WTC11 (cell line): Measurements from ENCODE around the gene IGFBP5. TPM values are rescaled to one million over a fixed set of nuclear protein-coding genes. Genes with fewer than 3 reads are reported as not detected.

Experiments
- ATAC-seq: fragments of 200-7000 bp; cut with Tn5 transposase; 2 replicates; pipeline ENCODE4 v1.10.0; 2021; ENCODE audit warnings: mild to moderate bottlenecking, moderate library complexity
- CTCF ChIA-PET: fragments of 300-600 bp; sonication (Branson Sonifier 250); formaldehyde crosslinking; loops from one replicate; lab custom pipeline; 2021; ENCODE audit warnings: antibody characterized with exemption; lab: Charles Lee
- POLR2A ChIA-PET: fragments of 350-600 bp; sonication (Branson Sonifier 250); formaldehyde crosslinking; loops from one replicate; lab custom pipeline; 2021; ENCODE audit warnings: antibody characterized with exemption; lab: Charles Lee
- DNase-seq: peaks from one replicate; pipeline ENCODE4 v3.0.0; 2021; ENCODE audit warnings: low spot score
- H3K27ac Mint-ChIP-seq: 2 replicates; pipeline ENCODE4 v1.8.0; 2021; ENCODE audit warnings: mixed read lengths
- H3K27me3 Mint-ChIP-seq: 2 replicates; pipeline ENCODE4 v1.8.0; 2021; ENCODE audit warnings: low read depth, mild to moderate bottlenecking, moderate library complexity, mixed read lengths
- H3K36me3 Mint-ChIP-seq: 2 replicates; pipeline ENCODE4 v1.8.0; 2021; ENCODE audit warnings: mixed read lengths
- H3K4me1 Mint-ChIP-seq: 2 replicates; pipeline ENCODE4 v1.8.0; 2022; ENCODE audit warnings: mixed read lengths
- H3K4me3 Mint-ChIP-seq: 2 replicates; pipeline ENCODE4 v1.8.0; 2021; ENCODE audit warnings: mild to moderate bottlenecking, moderate library complexity, mixed read lengths
- H3K9me3 Mint-ChIP-seq: 2 replicates; pipeline ENCODE4 v1.8.0; 2021; ENCODE audit warnings: mixed read lengths
- ESRRA ChIP-seq: sonication (generic); formaldehyde crosslinking; IDR thresholded peaks from 2 replicates; pipeline ENCODE4 v1.8.1; 2022; ENCODE audit warnings: mild to moderate bottlenecking, missing genetic modification reagents, borderline replicate concordance
- FOXK1 ChIP-seq: sonication (generic); formaldehyde crosslinking; IDR thresholded peaks from 2 replicates; pipeline ENCODE4 v1.8.0; 2022; ENCODE audit warnings: mild to moderate bottlenecking, moderate library complexity, missing genetic modification reagents
- HMGA2 ChIP-seq: fragments of 250-450 bp; sonication (Bioruptor Pico); IDR thresholded peaks from 2 replicates; pipeline ENCODE4 v1.4.0; 2021; ENCODE audit warnings: mild to moderate bottlenecking, moderate library complexity
- JAZF1 ChIP-seq: fragments of 250-450 bp; sonication (Bioruptor Pico); IDR thresholded peaks from 2 replicates; pipeline ENCODE4 v1.9.0; 2021; ENCODE audit warnings: moderate library complexity, mild to moderate bottlenecking, inconsistent platforms
- JUN ChIP-seq: sonication (generic); formaldehyde crosslinking; IDR thresholded peaks from 2 replicates; pipeline ENCODE4 v1.8.0; 2023; ENCODE audit warnings: mild to moderate bottlenecking, missing genetic modification reagents
- MYBL2 ChIP-seq: sonication (generic); formaldehyde crosslinking; IDR thresholded peaks from 2 replicates; pipeline ENCODE4 v1.8.1; 2023; ENCODE audit warnings: mild to moderate bottlenecking, moderate library complexity, missing genetic modification reagents
- NR2C2 ChIP-seq: sonication (generic); formaldehyde crosslinking; IDR thresholded peaks from 2 replicates; pipeline ENCODE4 v1.8.0; 2022; ENCODE audit warnings: mild to moderate bottlenecking, missing genetic modification reagents
- TP53 ChIP-seq: sonication (generic); formaldehyde crosslinking; IDR thresholded peaks from 2 replicates; pipeline ENCODE4 v1.8.1; 2023; ENCODE audit warnings: mild to moderate bottlenecking, missing genetic modification reagents
- ZNF263 ChIP-seq: sonication (generic); formaldehyde crosslinking; IDR thresholded peaks from 2 replicates; pipeline ENCODE4 v1.8.1; 2022; ENCODE audit warnings: low read depth, mild to moderate bottlenecking, moderate library complexity, missing genetic modification reagents
- ZNF396 ChIP-seq: fragments of 250-450 bp; sonication (Bioruptor Pico); IDR thresholded peaks from 2 replicates; pipeline ENCODE4 v1.8.0; 2021; ENCODE audit warnings: mild to moderate bottlenecking, moderate library complexity, borderline replicate concordance
- ZNF423 ChIP-seq: fragments of 250-450 bp; sonication (Bioruptor Pico); IDR thresholded peaks from 2 replicates; pipeline ENCODE4 v2.1.2; 2022; ENCODE audit warnings: mild to moderate bottlenecking, moderate library complexity
- ZNF671 ChIP-seq: fragments of 250-450 bp; sonication (Bioruptor Pico); IDR thresholded peaks from 2 replicates; pipeline ENCODE4 v1.8.0; 2021; ENCODE audit warnings: mild to moderate bottlenecking
- total RNA-seq: library from RNA; stranded (reverse); gene quantifications from 3 replicates; pipeline ENCODE4 v1.2.3, GENCODE V29; 2021
- TF ChIP-seq, protein P1 (sequence below): sonication (generic); formaldehyde crosslinking; IDR thresholded peaks from 2 replicates; pipeline ENCODE4 v1.8.1; 2023; ENCODE audit warnings: mild to moderate bottlenecking, missing genetic modification reagents
- TF ChIP-seq, protein P2 (sequence below): sonication (generic); formaldehyde crosslinking; IDR thresholded peaks from 2 replicates; pipeline ENCODE4 v1.8.0; 2022; ENCODE audit warnings: missing genetic modification reagents
- TF ChIP-seq, protein P3 (sequence below): sonication (generic); formaldehyde crosslinking; conservative IDR thresholded peaks from 2 replicates; pipeline ENCODE4 v1.8.1; 2022; ENCODE audit warnings: mild to moderate bottlenecking, missing genetic modification reagents
- TF ChIP-seq, protein P4 (sequence below): sonication (generic); formaldehyde crosslinking; IDR thresholded peaks from 2 replicates; pipeline ENCODE4 v1.8.1; 2023; ENCODE audit warnings: mild to moderate bottlenecking, missing genetic modification reagents, moderate library complexity
- TF ChIP-seq, protein P5 (sequence below): sonication (generic); formaldehyde crosslinking; IDR thresholded peaks from 2 replicates; pipeline ENCODE4 v1.8.1; 2023; ENCODE audit warnings: mild to moderate bottlenecking, missing genetic modification reagents, borderline replicate concordance
- TF ChIP-seq, protein P6 (sequence below): sonication (generic); formaldehyde crosslinking; IDR thresholded peaks from 2 replicates; pipeline ENCODE4 v1.8.1; 2023; ENCODE audit warnings: mild to moderate bottlenecking, missing genetic modification reagents, moderate library complexity
- TF ChIP-seq, protein P7 (sequence below): fragments of 250-450 bp; sonication (Bioruptor Pico); IDR thresholded peaks from 2 replicates; pipeline ENCODE4 v1.9.0; 2021; ENCODE audit warnings: mild to moderate bottlenecking, borderline replicate concordance

Gene IGFBP5
- total RNA-seq, 1 experiment from 2014 or later, result 5.3 TPM

DNA sequence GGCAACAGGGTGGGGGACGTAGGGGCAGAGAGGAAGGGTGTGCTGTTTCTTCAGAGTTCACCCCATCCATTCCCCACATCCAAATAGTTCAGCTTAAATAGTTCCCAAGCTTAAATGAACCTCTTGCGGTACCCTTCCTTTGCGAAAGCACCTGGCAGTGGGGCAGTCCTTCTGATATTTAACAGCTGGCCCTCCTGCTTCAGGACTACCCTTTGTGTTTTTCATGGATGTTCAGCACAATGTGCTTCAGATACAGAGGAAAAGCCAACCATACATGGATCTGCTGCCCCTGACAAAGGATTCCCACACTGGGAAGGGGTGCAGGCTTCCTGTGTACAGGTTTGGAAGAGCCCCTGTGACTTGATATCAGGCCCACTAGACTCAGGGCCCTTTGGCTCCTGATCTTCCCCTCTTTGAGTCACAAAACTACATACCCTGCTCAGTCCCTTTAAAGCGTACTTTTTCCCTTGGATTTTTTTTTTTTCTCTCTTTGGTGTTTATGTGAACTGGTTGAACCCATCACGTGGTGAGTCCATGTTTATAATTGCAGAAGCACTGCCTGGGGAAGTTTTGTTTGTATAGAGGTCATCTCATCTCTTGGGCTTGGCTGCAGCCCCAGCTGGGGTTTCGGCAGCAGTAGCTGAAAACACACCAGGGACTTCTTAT, 45.3 kb upstream of the IGFBP5 start:
- H3K4me3 Mint-ChIP-seq, result no peak overlapping the region
- no peaks in the 10 kb centered on the region for H3K27me3 Mint-ChIP-seq
- peaks cover 14% of the 10 kb centered on the region for H3K9me3 Mint-ChIP-seq
- H3K27ac Mint-ChIP-seq, result no peak overlapping the region
- no peak for ATAC-seq
- CTCF ChIA-PET, result no interaction called here
- TF ChIP-seq TP53 (CRISPR knock-in tag), result no peak
- no peak for TF ChIP-seq JUN (CRISPR knock-in tag)
- TF ChIP-seq, protein P1, sequence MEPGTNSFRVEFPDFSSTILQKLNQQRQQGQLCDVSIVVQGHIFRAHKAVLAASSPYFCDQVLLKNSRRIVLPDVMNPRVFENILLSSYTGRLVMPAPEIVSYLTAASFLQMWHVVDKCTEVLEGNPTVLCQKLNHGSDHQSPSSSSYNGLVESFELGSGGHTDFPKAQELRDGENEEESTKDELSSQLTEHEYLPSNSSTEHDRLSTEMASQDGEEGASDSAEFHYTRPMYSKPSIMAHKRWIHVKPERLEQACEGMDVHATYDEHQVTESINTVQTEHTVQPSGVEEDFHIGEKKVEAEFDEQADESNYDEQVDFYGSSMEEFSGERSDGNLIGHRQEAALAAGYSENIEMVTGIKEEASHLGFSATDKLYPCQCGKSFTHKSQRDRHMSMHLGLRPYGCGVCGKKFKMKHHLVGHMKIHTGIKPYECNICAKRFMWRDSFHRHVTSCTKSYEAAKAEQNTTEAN (CRISPR knock-in tag), result no peak
- no peak for TF ChIP-seq FOXK1
- TF ChIP-seq MYBL2, result no peak
- TF ChIP-seq, protein P2, sequence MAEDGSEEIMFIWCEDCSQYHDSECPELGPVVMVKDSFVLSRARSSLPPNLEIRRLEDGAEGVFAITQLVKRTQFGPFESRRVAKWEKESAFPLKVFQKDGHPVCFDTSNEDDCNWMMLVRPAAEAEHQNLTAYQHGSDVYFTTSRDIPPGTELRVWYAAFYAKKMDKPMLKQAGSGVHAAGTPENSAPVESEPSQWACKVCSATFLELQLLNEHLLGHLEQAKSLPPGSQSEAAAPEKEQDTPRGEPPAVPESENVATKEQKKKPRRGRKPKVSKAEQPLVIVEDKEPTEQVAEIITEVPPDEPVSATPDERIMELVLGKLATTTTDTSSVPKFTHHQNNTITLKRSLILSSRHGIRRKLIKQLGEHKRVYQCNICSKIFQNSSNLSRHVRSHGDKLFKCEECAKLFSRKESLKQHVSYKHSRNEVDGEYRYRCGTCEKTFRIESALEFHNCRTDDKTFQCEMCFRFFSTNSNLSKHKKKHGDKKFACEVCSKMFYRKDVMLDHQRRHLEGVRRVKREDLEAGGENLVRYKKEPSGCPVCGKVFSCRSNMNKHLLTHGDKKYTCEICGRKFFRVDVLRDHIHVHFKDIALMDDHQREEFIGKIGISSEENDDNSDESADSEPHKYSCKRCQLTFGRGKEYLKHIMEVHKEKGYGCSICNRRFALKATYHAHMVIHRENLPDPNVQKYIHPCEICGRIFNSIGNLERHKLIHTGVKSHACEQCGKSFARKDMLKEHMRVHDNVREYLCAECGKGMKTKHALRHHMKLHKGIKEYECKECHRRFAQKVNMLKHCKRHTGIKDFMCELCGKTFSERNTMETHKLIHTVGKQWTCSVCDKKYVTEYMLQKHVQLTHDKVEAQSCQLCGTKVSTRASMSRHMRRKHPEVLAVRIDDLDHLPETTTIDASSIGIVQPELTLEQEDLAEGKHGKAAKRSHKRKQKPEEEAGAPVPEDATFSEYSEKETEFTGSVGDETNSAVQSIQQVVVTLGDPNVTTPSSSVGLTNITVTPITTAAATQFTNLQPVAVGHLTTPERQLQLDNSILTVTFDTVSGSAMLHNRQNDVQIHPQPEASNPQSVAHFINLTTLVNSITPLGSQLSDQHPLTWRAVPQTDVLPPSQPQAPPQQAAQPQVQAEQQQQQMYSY (CRISPR knock-in tag), result no peak
- TF ChIP-seq, protein P3, sequence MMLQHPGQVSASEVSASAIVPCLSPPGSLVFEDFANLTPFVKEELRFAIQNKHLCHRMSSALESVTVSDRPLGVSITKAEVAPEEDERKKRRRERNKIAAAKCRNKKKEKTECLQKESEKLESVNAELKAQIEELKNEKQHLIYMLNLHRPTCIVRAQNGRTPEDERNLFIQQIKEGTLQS (CRISPR knock-in tag), result no peak
- TF ChIP-seq, all 79 proteins: peak for 0
- H3K36me3 Mint-ChIP-seq, result no peaks in the 10 kb centered on the region
- POLR2A ChIA-PET, result no interaction called here
- no peak for DNase-seq
- peaks cover 13% of the 10 kb centered on the region for H3K4me1 Mint-ChIP-seq

DNA sequence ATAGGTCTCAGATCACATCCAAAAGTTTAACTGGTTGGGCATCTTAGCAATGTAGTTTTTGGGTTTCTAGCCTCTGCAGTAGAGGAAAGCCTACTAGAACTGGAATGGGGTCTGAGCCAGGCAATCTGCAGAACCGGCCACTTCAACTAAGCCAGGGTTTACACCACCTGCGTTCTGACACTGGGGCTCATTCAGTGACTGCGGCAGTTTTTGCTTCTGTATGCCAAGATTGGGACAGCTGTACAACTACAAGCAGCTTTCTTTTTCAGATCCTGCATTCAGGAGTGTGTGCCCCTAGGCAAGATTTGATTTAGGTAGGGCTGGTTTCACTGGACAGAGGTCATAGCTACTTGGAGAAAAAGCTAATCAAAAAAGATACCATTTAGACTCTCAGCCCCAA, 43.7 kb upstream of the IGFBP5 start:
- DNase-seq (no peak), ATAC-seq (no peak; the same call in 1 of the 2 replicates)
- no peaks in the 10 kb centered on the region; the same call in 1 of the 2 replicates for H3K27me3 Mint-ChIP-seq
- CTCF ChIA-PET, result interaction anchor here (1.3 kb wide), 1 partner anchor 220 kb away, joined by 3 read pairs; no protein-coding TSS in a partner anchor
- POLR2A ChIA-PET, result no interaction called here
- H3K36me3 Mint-ChIP-seq, result no peaks in the 10 kb centered on the region
- peaks cover 13% of the 10 kb centered on the region for H3K4me1 Mint-ChIP-seq
- H3K27ac Mint-ChIP-seq, result no peak overlapping the region
- no peak overlapping the region for H3K4me3 Mint-ChIP-seq
- H3K9me3 Mint-ChIP-seq, result 0 out of 2 replicates have a peak, but pooled peaks cover 4% of the 10 kb centered on the region
- no peak for TF ChIP-seq ZNF671 (CRISPR knock-in tag)
- TF ChIP-seq JAZF1 (CRISPR knock-in tag), result no peak
- TF ChIP-seq HMGA2 (CRISPR knock-in tag), result no peak
- TF ChIP-seq, protein P4, sequence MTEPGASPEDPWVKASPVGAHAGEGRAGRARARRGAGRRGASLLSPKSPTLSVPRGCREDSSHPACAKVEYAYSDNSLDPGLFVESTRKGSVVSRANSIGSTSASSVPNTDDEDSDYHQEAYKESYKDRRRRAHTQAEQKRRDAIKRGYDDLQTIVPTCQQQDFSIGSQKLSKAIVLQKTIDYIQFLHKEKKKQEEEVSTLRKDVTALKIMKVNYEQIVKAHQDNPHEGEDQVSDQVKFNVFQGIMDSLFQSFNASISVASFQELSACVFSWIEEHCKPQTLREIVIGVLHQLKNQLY (CRISPR knock-in tag), result no peak
- TF ChIP-seq, protein P3 (CRISPR knock-in tag), result no peak
- TF ChIP-seq, protein P5, sequence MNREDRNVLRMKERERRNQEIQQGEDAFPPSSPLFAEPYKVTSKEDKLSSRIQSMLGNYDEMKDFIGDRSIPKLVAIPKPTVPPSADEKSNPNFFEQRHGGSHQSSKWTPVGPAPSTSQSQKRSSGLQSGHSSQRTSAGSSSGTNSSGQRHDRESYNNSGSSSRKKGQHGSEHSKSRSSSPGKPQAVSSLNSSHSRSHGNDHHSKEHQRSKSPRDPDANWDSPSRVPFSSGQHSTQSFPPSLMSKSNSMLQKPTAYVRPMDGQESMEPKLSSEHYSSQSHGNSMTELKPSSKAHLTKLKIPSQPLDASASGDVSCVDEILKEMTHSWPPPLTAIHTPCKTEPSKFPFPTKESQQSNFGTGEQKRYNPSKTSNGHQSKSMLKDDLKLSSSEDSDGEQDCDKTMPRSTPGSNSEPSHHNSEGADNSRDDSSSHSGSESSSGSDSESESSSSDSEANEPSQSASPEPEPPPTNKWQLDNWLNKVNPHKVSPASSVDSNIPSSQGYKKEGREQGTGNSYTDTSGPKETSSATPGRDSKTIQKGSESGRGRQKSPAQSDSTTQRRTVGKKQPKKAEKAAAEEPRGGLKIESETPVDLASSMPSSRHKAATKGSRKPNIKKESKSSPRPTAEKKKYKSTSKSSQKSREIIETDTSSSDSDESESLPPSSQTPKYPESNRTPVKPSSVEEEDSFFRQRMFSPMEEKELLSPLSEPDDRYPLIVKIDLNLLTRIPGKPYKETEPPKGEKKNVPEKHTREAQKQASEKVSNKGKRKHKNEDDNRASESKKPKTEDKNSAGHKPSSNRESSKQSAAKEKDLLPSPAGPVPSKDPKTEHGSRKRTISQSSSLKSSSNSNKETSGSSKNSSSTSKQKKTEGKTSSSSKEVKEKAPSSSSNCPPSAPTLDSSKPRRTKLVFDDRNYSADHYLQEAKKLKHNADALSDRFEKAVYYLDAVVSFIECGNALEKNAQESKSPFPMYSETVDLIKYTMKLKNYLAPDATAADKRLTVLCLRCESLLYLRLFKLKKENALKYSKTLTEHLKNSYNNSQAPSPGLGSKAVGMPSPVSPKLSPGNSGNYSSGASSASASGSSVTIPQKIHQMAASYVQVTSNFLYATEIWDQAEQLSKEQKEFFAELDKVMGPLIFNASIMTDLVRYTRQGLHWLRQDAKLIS (CRISPR knock-in tag), result no peak
- TF ChIP-seq, protein P6, sequence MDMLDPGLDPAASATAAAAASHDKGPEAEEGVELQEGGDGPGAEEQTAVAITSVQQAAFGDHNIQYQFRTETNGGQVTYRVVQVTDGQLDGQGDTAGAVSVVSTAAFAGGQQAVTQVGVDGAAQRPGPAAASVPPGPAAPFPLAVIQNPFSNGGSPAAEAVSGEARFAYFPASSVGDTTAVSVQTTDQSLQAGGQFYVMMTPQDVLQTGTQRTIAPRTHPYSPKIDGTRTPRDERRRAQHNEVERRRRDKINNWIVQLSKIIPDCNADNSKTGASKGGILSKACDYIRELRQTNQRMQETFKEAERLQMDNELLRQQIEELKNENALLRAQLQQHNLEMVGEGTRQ (CRISPR knock-in tag), result no peak
- TF ChIP-seq, protein P7, sequence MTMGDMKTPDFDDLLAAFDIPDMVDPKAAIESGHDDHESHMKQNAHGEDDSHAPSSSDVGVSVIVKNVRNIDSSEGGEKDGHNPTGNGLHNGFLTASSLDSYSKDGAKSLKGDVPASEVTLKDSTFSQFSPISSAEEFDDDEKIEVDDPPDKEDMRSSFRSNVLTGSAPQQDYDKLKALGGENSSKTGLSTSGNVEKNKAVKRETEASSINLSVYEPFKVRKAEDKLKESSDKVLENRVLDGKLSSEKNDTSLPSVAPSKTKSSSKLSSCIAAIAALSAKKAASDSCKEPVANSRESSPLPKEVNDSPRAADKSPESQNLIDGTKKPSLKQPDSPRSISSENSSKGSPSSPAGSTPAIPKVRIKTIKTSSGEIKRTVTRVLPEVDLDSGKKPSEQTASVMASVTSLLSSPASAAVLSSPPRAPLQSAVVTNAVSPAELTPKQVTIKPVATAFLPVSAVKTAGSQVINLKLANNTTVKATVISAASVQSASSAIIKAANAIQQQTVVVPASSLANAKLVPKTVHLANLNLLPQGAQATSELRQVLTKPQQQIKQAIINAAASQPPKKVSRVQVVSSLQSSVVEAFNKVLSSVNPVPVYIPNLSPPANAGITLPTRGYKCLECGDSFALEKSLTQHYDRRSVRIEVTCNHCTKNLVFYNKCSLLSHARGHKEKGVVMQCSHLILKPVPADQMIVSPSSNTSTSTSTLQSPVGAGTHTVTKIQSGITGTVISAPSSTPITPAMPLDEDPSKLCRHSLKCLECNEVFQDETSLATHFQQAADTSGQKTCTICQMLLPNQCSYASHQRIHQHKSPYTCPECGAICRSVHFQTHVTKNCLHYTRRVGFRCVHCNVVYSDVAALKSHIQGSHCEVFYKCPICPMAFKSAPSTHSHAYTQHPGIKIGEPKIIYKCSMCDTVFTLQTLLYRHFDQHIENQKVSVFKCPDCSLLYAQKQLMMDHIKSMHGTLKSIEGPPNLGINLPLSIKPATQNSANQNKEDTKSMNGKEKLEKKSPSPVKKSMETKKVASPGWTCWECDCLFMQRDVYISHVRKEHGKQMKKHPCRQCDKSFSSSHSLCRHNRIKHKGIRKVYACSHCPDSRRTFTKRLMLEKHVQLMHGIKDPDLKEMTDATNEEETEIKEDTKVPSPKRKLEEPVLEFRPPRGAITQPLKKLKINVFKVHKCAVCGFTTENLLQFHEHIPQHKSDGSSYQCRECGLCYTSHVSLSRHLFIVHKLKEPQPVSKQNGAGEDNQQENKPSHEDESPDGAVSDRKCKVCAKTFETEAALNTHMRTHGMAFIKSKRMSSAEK, result no peak
- no peak for TF ChIP-seq ESRRA (CRISPR knock-in tag)
- no peak for TF ChIP-seq ZNF423 (CRISPR knock-in tag)
- TF ChIP-seq ZNF263 (CRISPR knock-in tag), result no peak
- no peak for TF ChIP-seq ZNF396
- TF ChIP-seq NR2C2 (CRISPR knock-in tag), result no peak
